IPS-20b (cell line): ENCODE measurements around the gene GAK.

Experiments
- H3K27ac ChIP-seq: one replicate; pipeline ENCODE4 v1.5.1; 2013; ENCODE audit warnings: low read length
- H3K27me3 ChIP-seq: 2 replicates; pipeline ENCODE4 v1.6.1; 2013; ENCODE audit warnings: mild to moderate bottlenecking, low read length, inconsistent platforms; ENCODE audit not compliant: insufficient read depth
- H3K36me3 ChIP-seq: 2 replicates; pipeline ENCODE4 v1.6.1; 2013; ENCODE audit warnings: low read depth, mild to moderate bottlenecking, inconsistent platforms, low read length, moderate library complexity; ENCODE audit not compliant: insufficient read depth
- H3K4me1 ChIP-seq: 2 replicates; pipeline ENCODE4 v1.6.1; 2013; ENCODE audit warnings: mild to moderate bottlenecking, control low read depth, inconsistent platforms, low read length, moderate library complexity; ENCODE audit not compliant: insufficient read depth
- H3K4me3 ChIP-seq: 2 replicates; pipeline ENCODE4 v1.5.1; 2013; ENCODE audit warnings: mild to moderate bottlenecking, low read length, inconsistent platforms
- H3K9ac ChIP-seq: 2 replicates; pipeline ENCODE4 v1.6.1; 2013; ENCODE audit warnings: low read depth, mild to moderate bottlenecking, inconsistent platforms, low read length, moderate library complexity
- H3K9me3 ChIP-seq: 2 replicates; pipeline ENCODE4 v1.6.1; 2013; ENCODE audit warnings: mild to moderate bottlenecking, low read depth, low read length, inconsistent platforms; ENCODE audit not compliant: insufficient read depth

Gene GAK

DNA sequence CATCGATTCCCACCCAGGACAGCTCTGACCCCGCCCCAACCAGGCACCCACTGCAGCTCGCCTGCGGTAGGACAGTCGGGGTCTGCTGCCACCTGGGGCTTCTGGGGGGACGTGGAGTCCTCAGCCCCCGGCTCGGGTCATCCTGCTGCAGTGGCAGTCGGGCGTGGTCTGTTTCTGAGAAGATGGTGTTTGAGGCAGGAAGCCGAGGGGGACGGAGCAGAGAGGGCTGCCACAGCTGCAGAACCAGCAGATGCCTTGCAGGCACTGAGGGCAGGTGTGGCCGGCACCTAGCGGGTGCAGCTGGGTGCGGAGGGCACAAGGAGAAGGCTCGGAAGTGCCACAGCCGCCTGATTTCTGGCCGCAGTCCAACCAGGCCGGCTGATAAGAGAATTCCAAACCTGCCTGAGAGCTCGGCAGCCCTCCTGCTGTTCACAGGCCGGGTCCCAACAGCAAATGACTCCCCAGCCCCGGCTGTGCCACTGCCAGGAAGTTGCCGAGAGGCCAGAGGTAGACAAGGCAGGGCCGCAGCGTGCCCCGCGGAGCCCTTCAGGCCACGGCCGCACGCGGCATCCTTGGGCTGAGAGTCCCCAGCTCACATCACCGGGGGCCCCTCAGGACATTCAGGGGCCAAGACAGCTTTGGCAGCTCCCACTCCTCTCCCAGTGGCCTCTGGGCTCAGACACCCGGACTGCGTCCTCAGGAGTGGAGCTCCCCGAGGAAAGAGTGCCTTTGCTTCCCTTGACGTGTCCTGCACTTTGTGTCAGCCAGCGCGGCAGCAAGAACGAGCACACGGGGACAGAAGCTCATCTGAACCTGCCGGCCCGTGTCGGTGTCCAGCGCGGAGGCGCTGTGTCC lies 96.7 kb downstream of the GAK start:
- Histone ChIP-seq H3K27me3 (no peaks in the 10 kb centered on the region), H3K9ac (no peak overlapping the region), H3K4me3 (no peak overlapping the region), H3K4me1 (no peaks in the 10 kb centered on the region), H3K9me3 (peaks cover 10% of the 10 kb centered on the region; the same call in 1 of the 2 replicates), H3K27ac (no peak overlapping the region), H3K36me3 (no peaks in the 10 kb centered on the region)

DNA sequence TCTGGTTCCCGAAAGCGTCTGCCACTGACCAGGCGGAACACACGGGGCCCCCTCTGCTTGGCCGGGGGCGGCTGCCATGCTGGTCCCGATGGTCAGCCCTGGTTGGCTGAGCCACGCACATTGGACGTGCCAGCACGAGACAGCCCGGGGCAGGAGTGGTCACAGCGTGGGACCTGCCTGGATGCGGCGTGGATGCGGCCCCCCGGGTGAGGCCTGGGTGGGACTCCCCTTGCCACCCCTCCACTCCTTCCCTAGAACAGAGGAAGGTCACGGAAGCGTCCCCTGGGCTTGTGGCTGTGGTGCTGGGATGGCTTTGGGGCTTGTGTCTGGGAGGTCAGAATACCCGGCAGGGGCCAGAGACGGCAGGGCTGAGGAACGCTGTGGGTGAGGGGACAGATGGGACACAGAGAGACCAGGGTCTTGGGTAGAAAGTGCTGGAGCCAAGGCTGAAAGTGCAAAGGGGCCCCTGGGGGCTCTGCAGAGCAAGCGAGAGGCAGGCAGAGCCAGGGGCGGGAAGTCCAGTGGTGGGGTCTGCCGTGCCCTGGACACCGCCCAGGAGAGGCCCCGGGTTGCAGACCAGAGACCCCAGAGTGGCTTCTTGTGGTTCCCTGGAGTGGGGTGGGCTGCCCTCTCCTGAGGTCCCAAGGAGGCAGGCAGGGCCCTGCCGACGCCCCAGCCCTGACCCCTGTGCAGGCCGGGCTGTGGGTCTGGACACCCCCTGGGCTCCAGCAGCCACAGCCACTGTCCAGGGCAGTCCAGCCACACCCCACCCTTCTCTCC lies 97.6 kb downstream of the GAK start:
- H3K27ac ChIP-seq: no peak overlapping the region
- H3K4me1 ChIP-seq: no peaks in the 10 kb centered on the region
- H3K9ac ChIP-seq: no peak overlapping the region
- peaks cover 2% of the 10 kb centered on the region for H3K27me3 ChIP-seq
- peaks cover 10% of the 10 kb centered on the region; the same call in 1 of the 2 replicates for H3K9me3 ChIP-seq
- H3K36me3 ChIP-seq: no peaks in the 10 kb centered on the region
- H3K4me3 ChIP-seq: no peak overlapping the region

DNA sequence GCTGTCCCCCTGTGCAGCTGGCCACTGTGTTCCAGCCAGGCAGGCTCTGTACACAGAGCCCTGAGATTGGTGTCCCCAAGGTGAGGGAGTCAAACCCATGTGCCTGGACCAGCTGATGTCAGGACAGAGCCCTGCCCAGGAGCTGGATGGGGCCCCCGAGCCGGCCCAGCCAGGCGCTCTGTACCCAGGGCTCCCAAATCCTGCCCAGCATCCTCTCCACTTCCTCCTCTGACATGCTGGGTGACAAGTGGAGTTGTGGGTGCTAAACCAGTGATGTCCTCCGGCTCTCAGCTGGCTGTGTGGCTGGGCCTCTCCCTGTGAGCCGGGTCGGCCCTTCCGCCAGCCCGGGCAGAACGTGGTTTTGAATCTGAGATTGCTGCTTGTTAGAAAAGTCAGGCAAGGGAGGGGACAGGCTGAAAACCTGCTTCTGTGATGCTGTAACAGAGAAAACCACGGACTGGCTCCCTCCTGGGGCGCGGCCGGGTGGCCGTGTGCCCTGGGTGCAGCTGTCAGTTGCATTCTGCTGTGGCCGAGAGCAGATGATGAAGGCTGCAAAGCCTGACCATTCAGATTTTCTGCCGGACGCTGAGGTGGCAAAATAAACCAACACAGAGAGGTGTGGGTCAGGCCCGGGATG lies 98.3 kb downstream of the GAK start:
- H3K4me1 ChIP-seq: no peaks in the 10 kb centered on the region
- no peaks in the 10 kb centered on the region for H3K36me3 ChIP-seq
- peaks cover 9% of the 10 kb centered on the region for H3K27me3 ChIP-seq
- H3K27ac ChIP-seq: no peak overlapping the region
- no peak overlapping the region for H3K4me3 ChIP-seq
- H3K9me3 ChIP-seq: peaks cover 10% of the 10 kb centered on the region; the same call in 1 of the 2 replicates
- no peak overlapping the region for H3K9ac ChIP-seq

DNA sequence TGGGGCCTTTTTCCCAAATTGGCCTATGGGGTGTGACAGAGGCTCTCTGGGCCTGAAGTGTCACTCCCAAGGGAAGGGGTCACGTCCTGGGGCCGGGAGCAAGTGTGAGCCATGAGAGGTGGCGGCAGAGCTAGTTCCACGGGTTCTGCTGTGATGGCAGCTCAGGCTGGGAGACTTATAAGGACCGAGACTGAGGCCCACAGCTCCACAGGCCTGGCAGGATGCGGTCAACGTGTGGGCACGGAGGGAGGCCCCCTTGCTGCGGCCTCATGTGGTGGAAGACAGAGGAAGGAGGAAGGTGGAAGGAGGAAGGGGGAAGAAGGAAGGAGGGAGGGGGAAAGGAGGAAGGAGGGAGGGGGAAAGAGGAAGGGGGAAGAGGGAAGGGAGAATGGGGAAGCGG lies 99.0 kb downstream of the GAK start:
- Histone ChIP-seq H3K27ac (no peak overlapping the region), H3K9me3 (peaks cover 10% of the 10 kb centered on the region; the same call in 1 of the 2 replicates), H3K4me3 (no peak overlapping the region), H3K36me3 (no peaks in the 10 kb centered on the region), H3K27me3 (peaks cover 16% of the 10 kb centered on the region), H3K4me1 (no peaks in the 10 kb centered on the region), H3K9ac (no peak overlapping the region)

DNA sequence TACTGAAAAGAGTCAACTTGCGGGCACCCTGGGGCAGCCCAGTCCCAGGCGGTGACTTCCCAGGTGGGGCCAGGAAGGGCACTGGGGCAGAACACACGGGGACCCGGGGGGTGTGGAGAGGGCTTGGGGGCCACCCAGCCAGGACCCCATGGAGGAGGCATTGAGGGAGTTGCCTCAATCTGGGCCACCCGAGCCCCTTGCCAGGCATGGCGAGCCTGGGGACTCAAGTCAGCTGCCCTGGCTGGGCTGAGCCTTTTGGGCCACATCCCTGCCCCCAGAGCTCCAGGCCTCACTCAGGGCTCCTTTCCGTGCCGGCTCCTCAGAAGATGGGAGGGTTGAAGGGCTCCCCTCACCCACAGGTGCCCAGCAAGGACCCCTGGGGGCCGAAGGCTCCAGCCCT lies 99.6 kb downstream of the GAK start:
- H3K9me3 ChIP-seq: peaks cover 6% of the 10 kb centered on the region; the same call in 1 of the 2 replicates
- no peak overlapping the region for H3K27ac ChIP-seq
- H3K4me3 ChIP-seq: no peak overlapping the region
- H3K4me1 ChIP-seq: no peaks in the 10 kb centered on the region
- no peak overlapping the region for H3K9ac ChIP-seq
- H3K27me3 ChIP-seq: peaks cover 22% of the 10 kb centered on the region
- H3K36me3 ChIP-seq: no peaks in the 10 kb centered on the region

DNA sequence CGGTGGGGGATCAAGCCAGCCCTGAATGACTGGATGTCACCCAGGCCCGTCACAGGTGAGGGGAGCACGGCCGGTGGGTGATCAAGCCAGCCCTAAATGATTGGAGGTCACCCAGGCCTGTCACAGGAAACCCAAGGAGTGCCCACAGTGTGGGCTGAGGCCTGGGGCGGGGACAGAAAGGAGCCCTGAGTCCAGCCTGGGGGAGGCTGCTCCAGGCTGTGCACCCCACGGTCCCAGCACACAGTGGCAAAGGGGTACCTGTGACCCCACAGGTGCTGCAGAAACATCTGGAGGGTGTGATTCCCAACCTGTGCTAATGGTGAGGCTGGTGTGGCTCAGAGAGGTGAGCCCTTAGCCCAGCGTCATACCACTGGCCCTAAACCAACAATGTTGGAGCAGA lies 100.0 kb downstream of the GAK start:
- Histone ChIP-seq H3K36me3 (no peaks in the 10 kb centered on the region), H3K4me1 (no peaks in the 10 kb centered on the region), H3K9ac (no peak overlapping the region), H3K27me3 (peaks cover 27% of the 10 kb centered on the region), H3K4me3 (no peak overlapping the region), H3K27ac (no peak overlapping the region), H3K9me3 (peaks cover 1% of the 10 kb centered on the region; the same call in 1 of the 2 replicates)

DNA sequence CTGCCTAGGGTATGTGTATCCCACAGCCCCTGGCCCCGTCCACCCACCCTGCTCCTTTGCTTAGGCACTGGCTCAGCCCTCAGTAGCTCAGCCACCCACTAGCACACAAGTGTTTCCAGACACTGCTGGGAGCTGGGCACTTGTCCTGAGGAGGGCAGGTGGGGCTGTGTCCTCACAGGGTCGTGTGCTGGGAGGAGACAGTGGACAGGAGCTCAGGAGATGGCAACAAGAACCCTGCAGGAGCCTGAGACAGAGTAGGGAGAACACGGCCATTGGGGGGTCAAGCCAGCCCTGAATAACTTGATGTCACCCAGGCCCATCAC lies 100.7 kb downstream of the GAK start:
- Histone ChIP-seq H3K27ac (no peak overlapping the region), H3K4me1 (no peaks in the 10 kb centered on the region), H3K9me3 (no peaks in the 10 kb centered on the region), H3K4me3 (no peak overlapping the region), H3K27me3 (peaks cover 32% of the 10 kb centered on the region), H3K36me3 (no peaks in the 10 kb centered on the region), H3K9ac (no peak overlapping the region)

DNA sequence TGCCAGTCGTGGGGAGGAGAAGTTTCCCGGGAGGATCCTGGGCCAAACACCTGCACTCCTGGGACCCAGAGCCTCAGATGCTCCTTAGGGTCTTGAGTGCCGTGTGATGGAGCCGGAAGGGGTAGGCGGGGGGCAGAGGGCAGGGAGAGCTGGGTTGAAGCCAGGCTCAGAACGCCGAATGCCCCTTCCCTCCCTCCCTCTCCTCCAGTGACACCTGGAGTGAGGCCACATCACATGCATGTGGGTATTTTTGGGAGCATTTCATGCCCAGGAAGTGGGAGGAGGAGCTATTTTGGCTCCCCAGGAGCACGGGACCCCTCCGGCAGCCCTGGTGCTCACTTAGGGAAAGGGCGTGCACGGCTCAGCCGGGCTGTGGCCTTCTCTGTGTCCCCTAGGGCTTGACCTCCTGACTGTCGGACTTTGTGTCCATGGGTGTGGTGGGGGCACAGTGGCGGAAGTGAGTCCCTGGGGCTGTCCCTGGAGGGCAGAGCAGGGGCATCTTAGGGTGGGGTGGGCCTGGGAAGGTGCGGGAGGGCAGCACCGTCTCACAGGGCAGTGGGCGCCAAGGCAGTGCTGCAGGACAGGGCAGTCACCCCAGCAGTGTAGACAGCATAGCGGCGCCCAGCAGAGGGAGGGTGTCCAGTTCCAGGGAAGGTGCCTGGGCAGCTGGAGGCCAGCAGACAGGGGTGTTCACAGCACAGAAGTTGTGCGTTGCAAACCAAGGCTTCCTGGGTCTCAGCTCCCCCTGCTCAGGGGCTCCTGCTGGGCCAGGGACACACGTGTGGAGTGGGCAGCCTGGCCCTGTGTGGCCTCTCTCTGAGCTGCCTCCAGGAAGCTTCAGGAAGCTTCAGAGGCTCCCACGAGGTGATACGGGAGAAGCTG lies 101.3 kb downstream of the GAK start:
- no peaks in the 10 kb centered on the region for H3K36me3 ChIP-seq
- no peak overlapping the region for H3K27ac ChIP-seq
- no peaks in the 10 kb centered on the region for H3K9me3 ChIP-seq
- no peaks in the 10 kb centered on the region for H3K4me1 ChIP-seq
- no peak overlapping the region for H3K9ac ChIP-seq
- peaks cover 32% of the 10 kb centered on the region for H3K27me3 ChIP-seq
- H3K4me3 ChIP-seq: no peak overlapping the region

DNA sequence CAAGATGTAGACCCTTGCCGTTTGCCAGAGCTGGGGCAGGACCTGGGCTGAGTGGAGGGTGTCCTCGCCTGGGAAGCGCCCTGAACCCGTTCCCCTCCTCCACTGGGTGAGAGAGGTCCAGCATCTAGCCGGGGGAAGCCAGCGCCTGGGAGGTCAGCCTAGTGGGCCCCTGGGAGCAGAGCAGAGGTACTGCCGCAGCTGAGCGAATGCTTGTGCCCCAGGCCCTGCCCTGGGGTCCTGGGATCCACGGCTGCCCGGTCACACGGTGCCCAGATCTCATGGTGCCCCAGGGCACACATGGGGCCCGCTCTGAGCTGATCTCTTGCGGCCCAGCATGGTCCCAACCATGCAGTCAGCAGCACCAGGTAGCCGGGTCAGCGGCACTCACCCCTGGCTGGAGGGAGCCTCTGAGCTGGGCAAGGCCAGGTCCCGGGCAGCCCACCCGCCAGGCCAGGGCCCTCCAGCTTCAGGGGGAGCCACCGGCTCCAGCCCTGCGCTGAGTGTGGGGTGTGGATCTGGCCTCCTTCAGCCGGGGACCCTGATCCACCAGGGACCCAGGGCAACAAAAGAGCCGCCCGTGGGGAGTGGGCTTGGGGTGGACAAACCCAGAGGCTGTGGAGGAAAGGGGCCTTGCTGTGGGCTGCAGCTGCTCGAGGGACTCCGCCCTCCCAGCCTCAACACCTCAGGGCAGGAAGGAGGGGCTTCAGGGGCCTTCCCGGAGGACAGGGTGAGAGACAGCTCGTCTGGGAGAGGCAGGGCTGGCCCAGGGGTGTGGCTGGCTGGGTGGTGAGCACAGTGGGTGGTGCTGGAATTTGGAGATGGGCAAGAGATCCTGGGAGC lies 102.1 kb downstream of the GAK start:
- Histone ChIP-seq H3K4me3 (no peak overlapping the region), H3K9ac (no peak overlapping the region), H3K9me3 (no peaks in the 10 kb centered on the region), H3K27ac (no peak overlapping the region), H3K4me1 (no peaks in the 10 kb centered on the region), H3K36me3 (no peaks in the 10 kb centered on the region), H3K27me3 (peaks cover 40% of the 10 kb centered on the region)

DNA sequence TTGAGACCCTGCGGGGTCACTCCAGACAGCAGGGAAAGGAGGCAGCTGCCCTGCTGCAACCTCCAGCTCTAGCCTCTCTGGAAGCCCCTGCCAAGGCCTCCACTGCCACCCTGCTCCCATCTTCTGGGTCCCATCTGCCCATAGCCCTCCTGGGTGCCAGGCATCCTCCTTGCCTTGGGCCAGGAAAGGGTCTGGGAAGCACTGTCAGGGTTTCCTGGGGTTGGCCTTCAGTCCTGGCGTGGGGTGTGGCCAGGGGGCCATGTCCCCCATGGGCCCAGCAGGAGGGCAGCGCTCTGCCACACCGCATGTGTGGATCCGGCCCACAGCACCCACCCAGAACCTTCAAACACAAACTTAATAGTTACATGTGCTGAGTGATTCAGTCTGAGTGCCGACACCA lies 102.8 kb downstream of the GAK start:
- Histone ChIP-seq H3K27ac (no peak overlapping the region), H3K9ac (no peak overlapping the region), H3K9me3 (no peaks in the 10 kb centered on the region), H3K4me1 (no peaks in the 10 kb centered on the region), H3K36me3 (no peaks in the 10 kb centered on the region), H3K27me3 (peaks cover 47% of the 10 kb centered on the region), H3K4me3 (no peak overlapping the region)
